Measurements from ENCODE around the gene SLC7A4. TPM values are rescaled to one million over a fixed set of nuclear protein-coding genes. Genes with fewer than 3 reads are reported as not detected.

Gene SLC7A4
- total RNA-seq, 2 donors from 2014 or later = not detected

Other genes with a start within 250 kb of the SLC7A4 start
- gene PI4KA, start 173.8 kb downstream of the SLC7A4 start, total RNA-seq = 100 to 1,000 TPM in 1 of 2 donors, 10 to 100 TPM in 1; 88.5 to 146 TPM
- 10 to 100 TPM; 23.2 to 29.2 TPM for gene SNAP29, start 173.6 kb downstream of the SLC7A4 start, total RNA-seq
- 100 to 1,000 TPM in 1 of 2 donors, 10 to 100 TPM in 1; 78.4 to 105 TPM for gene CRKL, start 115.2 kb downstream of the SLC7A4 start, total RNA-seq
- gene AIFM3, start 65.3 kb downstream of the SLC7A4 start, total RNA-seq = 1 to 10 TPM in 1 of 2 donors, not detected in 1; 1.5 TPM
- 100 to 1,000 TPM in 1 of 2 donors, 10 to 100 TPM in 1; 76.2 to 133 TPM for gene LZTR1, start 50.3 kb downstream of the SLC7A4 start, total RNA-seq
- 10 to 100 TPM; 20.4 to 30.7 TPM for gene THAP7, start 30.4 kb downstream of the SLC7A4 start, total RNA-seq
- gene P2RX6, start 17.4 kb downstream of the SLC7A4 start, total RNA-seq = not detected
- not detected for gene LRRC74B, start 13.4 kb upstream of the SLC7A4 start, total RNA-seq